ENCODE measurements around the gene FBH1.

GRCh38 chr10:5911670-5912069, 21.6 kb downstream of the FBH1 start:
- TF ChIP-seq CTCF (IDR thresholded peaks at IDR 0.05; ENCODE audit: low read length) (no peak), EZH2 (IDR thresholded peaks at IDR 0.05; ENCODE audit: borderline replicate concordance, low read length) (no peak)

All from OCI-LY1 (cell line).